Spleen (tissue), 11 donors: Measurements from ENCODE around the gene UST. TPM values are rescaled to one million over a fixed set of nuclear protein-coding genes. Genes with fewer than 3 reads are reported as not detected.
"Not testable (repeated sequence)": the region's sequence is repeated elsewhere in the genome, so short reads cannot be mapped to it uniquely, and the experiment has no call there.

Experiments used
- DNase-seq: peaks from one replicate; pipeline ENCODE4 v3.0.0-alpha.2; 2020
- H3K27ac ChIP-seq, 8 donors: fragments of 200-600 bp; sonication (generic) in 7 of 8; 1 replicate in 4 of 8; 2 replicates in 4 of 8; pipeline versions ENCODE4 v1.5.0 to v1.8.0; 2016 to 2021; ENCODE audit warnings: inconsistent platforms in 4 of 8, mild to moderate bottlenecking in 4 of 8, moderate library complexity in 1 of 8
- H3K27me3 ChIP-seq, 7 donors: fragments of 200-600 bp; sonication (generic) in 6 of 7; replicated peaks in 1 of 7; 1 replicate in 4 of 7; 2 replicates in 3 of 7; pipeline versions ENCODE4 v1.5.0 to v1.8.0; 2016 to 2021; ENCODE audit warnings: inconsistent platforms in 3 of 7, mild to moderate bottlenecking in 1 of 7
- H3K36me3 ChIP-seq, 6 donors: fragments of 200-600 bp; sonication (generic) in 5 of 6; 1 replicate in 4 of 6; 2 replicates in 2 of 6; pipeline versions ENCODE4 v1.5.0 to v1.8.0; 2016 to 2021; ENCODE audit warnings: inconsistent platforms in 2 of 6
- H3K4me1 ChIP-seq, 6 donors: fragments of 200-600 bp; sonication (generic) in 5 of 6; 1 replicate in 3 of 6; 2 replicates in 3 of 6; pipeline versions ENCODE4 v1.5.0 to v1.8.0; 2016 to 2021; ENCODE audit warnings: inconsistent platforms in 3 of 6
- H3K4me3 ChIP-seq, 8 donors: fragments of 200-600 bp; sonication (generic) in 7 of 8; 1 replicate in 4 of 8; 2 replicates in 4 of 8; pipeline versions ENCODE4 v1.5.0 to v1.8.0; 2016 to 2021; ENCODE audit warnings: inconsistent platforms in 4 of 8, mild to moderate bottlenecking in 4 of 8, moderate library complexity in 2 of 8
- H3K9me3 ChIP-seq, 8 donors: fragments of 200-600 bp; sonication (generic) in 7 of 8; 1 replicate in 4 of 8; 2 replicates in 4 of 8; pipeline versions ENCODE4 v1.5.0 to v1.8.0; 2016 to 2021; ENCODE audit warnings: inconsistent platforms in 4 of 8
- CTCF ChIP-seq, 11 experiments: fragments of 200-600 bp in 7 of 11; fragments of 450-650 bp in 4 of 11; sonication (generic) in 4 of 11; IDR thresholded peaks in 8 of 11; conservative IDR thresholded peaks in 3 of 11; 1 replicate in 7 of 11; 2 replicates in 4 of 11; pipeline versions ENCODE4 v1.4.0 to v1.8.0; 2016 to 2021; ENCODE audit warnings: antibody characterized with exemption in 11 of 11, inconsistent platforms in 4 of 11, mild to moderate bottlenecking in 1 of 11
- POLR2A ChIP-seq, 3 donors: fragments of 450-650 bp; IDR thresholded peaks; one replicate each; pipeline ENCODE4 v1.5.1; 2017; ENCODE audit warnings: antibody characterized with exemption in 3 of 3, mild to moderate bottlenecking in 1 of 3
- POLR2AphosphoS5 ChIP-seq, 3 donors: sonication (generic); formaldehyde crosslinking; IDR thresholded peaks; one replicate each; pipeline ENCODE4 v1.5.1; 2017; ENCODE audit warnings: antibody characterized with exemption in 3 of 3
- WGBS, 5 donors: extraction: QIAGEN DNeasy Blood & Tissue Kit in 3 of 5; methylation state at CpG; one replicate each; pipeline versions ENCODE4 v1.1.5 to v1.1.7; 2013 to 2018; 5-methylcytosine and 5-hydroxymethylcytosine counted together
- intact Hi-C: fragments of 100-400 bp; cut with DNase I; formaldehyde crosslinking; loops from one replicate; pipeline ENCODE4 v1.15.0; 2023; ENCODE audit warnings: low total_unique reads
- polyA plus RNA-seq, 3 donors: library from polyadenylated mRNA; stranded (reverse); fragments of 200-250 nt; gene quantifications; one replicate each; pipeline ENCODE4 v1.2.1, GENCODE V29; 2013
- total RNA-seq, 7 donors: library from RNA; depleted of rRNA in 3 of 7; stranded (reverse); fragments of >200 nt in 3 of 7; fragmentation: NEBNext Ultra II Directional in 4 of 7; extraction: Animal tissue kit (Norgen Biotek cat#: 25700) in 4 of 7; gene quantifications; one replicate each; pipeline versions ENCODE4 v1.1.0 to v1.2.1, GENCODE V29; 2016 to 2021
- donor health status: healthy with polysubstance abuse.
- donor health status: DM: no; HTN: no; CAD: no; lungs with moderate emphysema.
- donor health status: DM: no; HTN: no; CAD: no.
- donor health status: Bipolar disorder and iron deficiency.
- donor health status: healthy.
- donor health status: DM: no; HTN: no; CAD: no.
- donor health status: DM: yes; HTN: yes; CAD: no.

Gene UST
- total and polyA plus RNA-seq, 10 donors, result 6.4 to 26.8 (median 14.4) TPM

- no peaks in the 10 kb centered on the region for H3K27me3 ChIP-seq
- no peak overlapping the region for H3K27ac ChIP-seq
- peaks cover 0 to 32% (median 0%) of the 10 kb centered on the region in 6 donors for H3K36me3 ChIP-seq
- H3K9me3 ChIP-seq, result peaks cover 0 to 4% (median 0%) of the 10 kb centered on the region in 8 donors
- intact Hi-C loops, result no loop called here
- WGBS, 5 donors, result 65 to 72% (median 70%) methylated on average over 10 of the region's 10 CpGs
- TF ChIP-seq POLR2A (IDR thresholded peaks at IDR 0.05), result no peak
- TF ChIP-seq CTCF (IDR thresholded peaks at IDR 0.05 in 8 of 11, conservative IDR thresholded peaks at IDR 0.05 in 3 of 11), result no peak
- TF ChIP-seq POLR2AphosphoS5 (IDR thresholded peaks at IDR 0.05), result no peak
- H3K4me3 ChIP-seq, result no peak overlapping the region
- peaks cover 0 to 12% (median 6%) of the 10 kb centered on the region in 6 donors for H3K4me1 ChIP-seq
- no peak for DNase-seq
Observed at GRCh38 chr6:148952147-148953035, 205.6 kb downstream of the UST start.

DNA sequence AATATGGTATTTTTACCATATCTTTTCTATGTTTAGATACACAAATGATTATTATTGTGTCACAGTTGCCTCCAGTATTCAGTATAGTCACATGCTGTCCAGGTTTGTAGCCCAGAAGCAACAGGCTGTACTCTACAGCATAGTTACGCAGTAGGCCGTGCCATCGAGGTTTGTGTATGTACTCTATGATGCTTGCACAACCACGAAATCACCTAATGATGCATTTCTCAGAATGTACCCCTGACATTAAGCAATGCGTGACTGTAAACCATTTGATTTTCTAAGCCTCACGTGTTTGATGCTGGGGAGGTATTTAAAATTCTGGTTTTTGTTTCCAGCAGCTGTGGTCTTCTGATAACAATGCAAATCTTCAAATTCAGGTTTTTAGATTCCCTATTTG is 207.6 kb downstream of the UST start:
- 85 to 94% (median 92%) methylated on average over 6 of the region's 6 CpGs for WGBS, 5 donors
- intact Hi-C loops, result no loop called here

GRCh38 chr6:148954934-148955333 is 208.1 kb downstream of the UST start:
- intact Hi-C loops, result no loop called here
- 59 to 88% (median 80%) methylated on average over 2 to 3 of the region's 3 CpGs for WGBS, 5 donors

More for the DNA sequence above, 207.6 kb downstream of the UST start:
- no peak for DNase-seq
- peaks cover 0 to 32% (median 0%) of the 10 kb centered on the region in 6 donors for H3K36me3 ChIP-seq
- no peak overlapping the region for H3K27ac ChIP-seq
- H3K27me3 ChIP-seq, result no peaks in the 10 kb centered on the region
- H3K9me3 ChIP-seq, result peaks cover 0 to 4% (median 0%) of the 10 kb centered on the region in 8 donors
- H3K4me3 ChIP-seq, result no peak overlapping the region
- no peak for TF ChIP-seq POLR2AphosphoS5 (IDR thresholded peaks at IDR 0.05)
- H3K4me1 ChIP-seq, result peaks cover 0 to 4% (median 0%) of the 10 kb centered on the region in 6 donors

DNA sequence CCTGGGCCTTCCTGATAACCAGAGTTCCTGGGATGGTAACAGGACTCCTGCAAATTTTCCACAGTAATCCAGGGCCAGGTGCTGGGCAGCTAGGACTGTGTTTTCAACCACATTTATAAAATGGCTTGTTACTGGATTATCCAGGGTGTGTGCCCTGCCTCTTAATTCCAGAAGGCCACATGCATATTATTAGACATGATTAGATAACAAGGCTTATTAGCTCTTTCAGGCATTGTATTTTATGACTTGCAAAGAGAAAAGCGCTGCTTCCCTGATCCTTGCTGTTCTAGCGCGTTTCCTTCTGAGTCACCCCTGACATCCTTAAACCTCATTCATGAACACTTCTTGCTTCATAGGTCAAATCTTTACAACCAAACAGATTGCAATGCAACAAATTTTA is 208.6 kb downstream of the UST start:
- Histone ChIP-seq H3K4me1 (peaks cover 0 to 4% (median 0%) of the 10 kb centered on the region in 6 donors), H3K27ac (no peak overlapping the region), H3K27me3 (no peaks in the 10 kb centered on the region), H3K4me3 (no peak overlapping the region), H3K36me3 (peaks cover 0 to 32% (median 0%) of the 10 kb centered on the region in 6 donors), H3K9me3 (peaks cover 0 to 4% (median 0%) of the 10 kb centered on the region in 8 donors)
- intact Hi-C loops, result no loop called here
- TF ChIP-seq POLR2AphosphoS5 (IDR thresholded peaks at IDR 0.05) (no peak), POLR2A (IDR thresholded peaks at IDR 0.05) (no peak), CTCF (IDR thresholded peaks at IDR 0.05 in 8 of 11, conservative IDR thresholded peaks at IDR 0.05 in 3 of 11) (no peak)
- WGBS, 5 donors, result 87 to 95% (median 93%) methylated on average over 3 of the region's 3 CpGs
- DNase-seq, result no peak

More at GRCh38 chr6:148954934-148955333, 208.1 kb downstream of the UST start:
- Histone ChIP-seq H3K4me1 (peaks cover 0 to 4% (median 0%) of the 10 kb centered on the region in 6 donors), H3K4me3 (no peak overlapping the region), H3K9me3 (peaks cover 0 to 4% (median 0%) of the 10 kb centered on the region in 8 donors), H3K27me3 (no peaks in the 10 kb centered on the region), H3K27ac (no peak overlapping the region), H3K36me3 (peaks cover 0 to 32% (median 0%) of the 10 kb centered on the region in 6 donors)
- TF ChIP-seq CTCF (IDR thresholded peaks at IDR 0.05 in 8 of 11, conservative IDR thresholded peaks at IDR 0.05 in 3 of 11) (no peak), POLR2AphosphoS5 (IDR thresholded peaks at IDR 0.05) (no peak), POLR2A (IDR thresholded peaks at IDR 0.05) (no peak)
- no peak for DNase-seq

GRCh38 chr6:148956163-148956562 is 209.3 kb downstream of the UST start:
- peaks cover 0 to 32% (median 0%) of the 10 kb centered on the region in 6 donors for H3K36me3 ChIP-seq
- H3K4me1 ChIP-seq, H3K27ac ChIP-seq, intact Hi-C loops, H3K4me3 ChIP-seq, H3K9me3 ChIP-seq, H3K27me3 ChIP-seq, DNase-seq: not testable (repeated sequence)
- 88 to 95% (median 90%) methylated on average over 7 of the region's 7 CpGs for WGBS, 5 donors
